Endothelial cell of umbilical vein (primary cell): Measurements from ENCODE around the gene GAB2. TPM values are rescaled to one million over a fixed set of nuclear protein-coding genes. Genes with fewer than 3 reads are reported as not detected.
A peak's percentile ranks its signal among the peaks of the same experiment; 100 is the strongest.

Experiments used
- BruUV-seq: library from RNA; stranded (reverse); fragments of 400-500 nt; replicated peaks from 2 replicates; lab custom pipeline; 2021; lab: Mats Ljungman, UMichigan
- CTCF ChIA-PET: fragments of 300-600, 350-600 bp; sonication (Branson Sonifier 250); formaldehyde crosslinking; loops from one replicate; lab custom pipeline; 2021; ENCODE audit warnings: antibody characterized with exemption, inconsistent platforms; lab: Charles Lee
- POLR2A ChIA-PET: fragments of 300-600, 350-600 bp; sonication (Branson Sonifier 250); formaldehyde crosslinking; loops from one replicate; lab custom pipeline; 2021; ENCODE audit warnings: antibody characterized with exemption, inconsistent platforms; lab: Charles Lee
- DNase-seq: peaks from one replicate; pipeline ENCODE4 v3.0.0-alpha.2; 2011; ENCODE audit warnings: low read depth, low spot score
- FAIRE-seq: peaks from 2 replicates; lab custom pipeline; 2011; peaks lifted over from hg19 to GRCh38; lab: Jason Lieb, UNC
- H2AFZ ChIP-seq: 2 replicates; pipeline ENCODE4 v1.6.0; 2012; ENCODE audit warnings: low read depth, low read length, control low read depth, inconsistent platforms
- H3K27ac ChIP-seq: 2 replicates; pipeline ENCODE4 v1.5.1; 2011; ENCODE audit warnings: low read depth, mild to moderate bottlenecking, control low read depth, low read length, moderate library complexity; ENCODE audit not compliant: insufficient read depth
- H3K27me3 ChIP-seq, 2 experiments: 2 replicates each; pipeline versions ENCODE4 v1.6.0 to v1.6.1; 2011; ENCODE audit warnings: low read length in 2 of 2, mixed read lengths in 1 of 2; ENCODE audit not compliant: control insufficient read depth in 2 of 2, insufficient read depth in 2 of 2
- H3K36me3 ChIP-seq, 2 experiments: 2 replicates in 1 of 2; 3 replicates in 1 of 2; pipeline ENCODE4 v1.5.1; 2011; ENCODE audit warnings: low read length in 2 of 2, mild to moderate bottlenecking in 1 of 2, moderate library complexity in 1 of 2; ENCODE audit not compliant: control insufficient read depth in 2 of 2, insufficient read depth in 2 of 2; ENCODE audit errors: extremely low read depth in 1 of 2
- H3K4me1 ChIP-seq: 3 replicates; pipeline ENCODE4 v1.5.1; 2011; ENCODE audit warnings: mild to moderate bottlenecking, low read length; ENCODE audit not compliant: control insufficient read depth, insufficient read depth; ENCODE audit errors: extremely low read depth
- H3K4me2 ChIP-seq: 2 replicates; pipeline ENCODE4 v1.6.1; 2011; ENCODE audit warnings: low read length, control low read depth, mixed read lengths; ENCODE audit not compliant: insufficient read depth
- H3K4me3 ChIP-seq, 3 experiments: fragments of 200-600 bp in 1 of 3; sonication (generic), shearing (Covaris generic) in 1 of 3; replicated peaks in 1 of 3; 2 replicates each; pipeline ENCODE4 v1.5.1; 2011 to 2016; ENCODE audit warnings: control low read depth in 3 of 3, low read length in 3 of 3, mild to moderate bottlenecking in 2 of 3, inconsistent platforms in 1 of 3, low read depth in 1 of 3, moderate library complexity in 1 of 3; ENCODE audit not compliant: insufficient read depth in 1 of 3
- H3K79me2 ChIP-seq: 2 replicates; pipeline ENCODE4 v1.6.0; 2012; ENCODE audit warnings: low read length, inconsistent platforms; ENCODE audit not compliant: control insufficient read depth, insufficient read depth
- H3K9ac ChIP-seq: replicated peaks from 2 replicates; pipeline ENCODE3; 2011; ENCODE audit warnings: low read length, control low read depth; ENCODE audit not compliant: insufficient read depth; ENCODE audit errors: extremely low read depth
- H3K9me1 ChIP-seq: replicated peaks from 3 replicates; pipeline ENCODE4 v1.6.0; 2011; ENCODE audit warnings: mild to moderate bottlenecking, low read length; ENCODE audit not compliant: control insufficient read depth, insufficient read depth; ENCODE audit errors: extremely low read depth
- H3K9me3 ChIP-seq: replicated peaks from 2 replicates; pipeline ENCODE4 v1.5.1; 2012; ENCODE audit warnings: low read length, inconsistent platforms; ENCODE audit not compliant: control insufficient read depth, insufficient read depth
- H4K20me1 ChIP-seq: replicated peaks from 2 replicates; pipeline ENCODE3; 2011; ENCODE audit warnings: mild to moderate bottlenecking, low read length; ENCODE audit not compliant: control insufficient read depth, insufficient read depth; ENCODE audit errors: extremely low read depth
- EZH2 ChIP-seq: IDR thresholded peaks from 2 replicates; pipeline ENCODE4 v1.6.1; 2012; ENCODE audit warnings: borderline replicate concordance, low read depth, mild to moderate bottlenecking, moderate library complexity, low read length, inconsistent platforms; ENCODE audit not compliant: severe bottlenecking
- FOS ChIP-seq: IDR thresholded peaks from 2 replicates; pipeline ENCODE4 v1.6.1; 2011; ENCODE audit warnings: mild to moderate bottlenecking, low read length, moderate library complexity, borderline replicate concordance; ENCODE audit not compliant: insufficient read depth
- GATA2 ChIP-seq: IDR thresholded peaks from 2 replicates; pipeline ENCODE4 v1.7.0; 2011; ENCODE audit warnings: low read depth, mild to moderate bottlenecking, moderate library complexity, mixed read lengths, low read length; ENCODE audit not compliant: insufficient read length, insufficient read depth
- JUN ChIP-seq: IDR thresholded peaks from 2 replicates; pipeline ENCODE4 v1.6.1; 2011; ENCODE audit warnings: borderline replicate concordance, low read depth; ENCODE audit not compliant: insufficient read length, insufficient read depth
- POLR2AphosphoS5 ChIP-seq: IDR thresholded peaks from 2 replicates; pipeline ENCODE4 v1.6.1; 2012; ENCODE audit warnings: low read depth, mild to moderate bottlenecking, control low read depth, low read length, moderate library complexity; ENCODE audit not compliant: insufficient read depth
- dilution Hi-C: fragments of 300-500 bp; cut with MboI; formaldehyde crosslinking; loops from one replicate; pipeline ENCODE4 v1.15.0; 2019; ENCODE audit warnings: low sequenced_read_pairs; ENCODE audit not compliant: extremely low pct_ligation_motif_present
- intact Hi-C: fragments of 100-400 bp; cut with micrococcal nuclease; formaldehyde crosslinking; loops from one replicate; pipeline ENCODE4 v1.10.0; 2022
- polyA plus RNA-seq, 4 experiments: library from polyadenylated mRNA; depleted of rRNA in 3 of 4; stranded (reverse) in 3 of 4; unstranded in 1 of 4; fragments of >200 nt; gene quantifications; 2 replicates each; pipeline versions ENCODE4 v1.2.1 to v1.2.3, GENCODE V29; 2011 to 2012; ENCODE audit warnings: missing spikeins in 1 of 4
- total RNA-seq: library from RNA; stranded (reverse); gene quantifications from 2 replicates; pipeline ENCODE4 v1.2.3, GENCODE V29; 2021
- TF ChIP-seq, protein P1 (sequence below), 2 donors: IDR thresholded peaks; 1 replicate in 1 of 2; 2 replicates in 1 of 2; pipeline ENCODE4 v1.5.1; 2011; ENCODE audit warnings: low read length in 2 of 2, mild to moderate bottlenecking in 2 of 2, moderate library complexity in 2 of 2, control low read depth in 1 of 2, inconsistent platforms in 1 of 2, low read depth in 1 of 2; ENCODE audit not compliant: insufficient read depth in 1 of 2; ENCODE audit errors: extremely low read depth in 1 of 2

Gene GAB2
- total and polyA plus RNA-seq, 2 donors (not counting 3 experiments of a cell fraction or from before 2014, with no cell fraction given), result 19.6 to 39.6 TPM

DNA sequence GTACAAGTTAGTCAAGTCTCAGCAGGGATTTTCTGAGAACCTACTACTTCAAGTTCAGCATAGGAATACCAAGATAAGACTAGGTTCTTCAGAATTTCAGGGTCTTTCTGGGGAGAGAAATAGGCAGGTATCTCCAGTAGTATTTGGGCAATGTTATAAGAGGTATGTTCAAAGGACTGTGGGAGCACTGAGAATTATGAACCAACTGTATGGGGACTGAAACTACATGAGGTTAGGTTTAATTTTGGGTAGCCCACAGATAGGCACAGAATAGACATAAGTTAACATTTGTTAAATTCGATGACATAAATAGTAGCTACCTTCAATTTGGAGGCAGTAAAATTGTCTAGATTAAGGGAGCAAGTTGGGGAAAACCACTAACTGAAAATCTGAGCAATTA, 9.2 kb upstream of the GAB2 start:
- no peaks in the 10 kb centered on the region for H3K9me3 ChIP-seq
- H3K9me1 ChIP-seq, result no peaks in the 10 kb centered on the region
- no peaks in the 10 kb centered on the region for H3K27me3 ChIP-seq
- intact Hi-C loops, result no loop called here
- no peak overlapping the region for H3K9ac ChIP-seq
- TF ChIP-seq, protein P1, sequence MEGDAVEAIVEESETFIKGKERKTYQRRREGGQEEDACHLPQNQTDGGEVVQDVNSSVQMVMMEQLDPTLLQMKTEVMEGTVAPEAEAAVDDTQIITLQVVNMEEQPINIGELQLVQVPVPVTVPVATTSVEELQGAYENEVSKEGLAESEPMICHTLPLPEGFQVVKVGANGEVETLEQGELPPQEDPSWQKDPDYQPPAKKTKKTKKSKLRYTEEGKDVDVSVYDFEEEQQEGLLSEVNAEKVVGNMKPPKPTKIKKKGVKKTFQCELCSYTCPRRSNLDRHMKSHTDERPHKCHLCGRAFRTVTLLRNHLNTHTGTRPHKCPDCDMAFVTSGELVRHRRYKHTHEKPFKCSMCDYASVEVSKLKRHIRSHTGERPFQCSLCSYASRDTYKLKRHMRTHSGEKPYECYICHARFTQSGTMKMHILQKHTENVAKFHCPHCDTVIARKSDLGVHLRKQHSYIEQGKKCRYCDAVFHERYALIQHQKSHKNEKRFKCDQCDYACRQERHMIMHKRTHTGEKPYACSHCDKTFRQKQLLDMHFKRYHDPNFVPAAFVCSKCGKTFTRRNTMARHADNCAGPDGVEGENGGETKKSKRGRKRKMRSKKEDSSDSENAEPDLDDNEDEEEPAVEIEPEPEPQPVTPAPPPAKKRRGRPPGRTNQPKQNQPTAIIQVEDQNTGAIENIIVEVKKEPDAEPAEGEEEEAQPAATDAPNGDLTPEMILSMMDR (IDR thresholded peaks at IDR 0.05; ENCODE audit: extremely low read depth in 1 of 2, insufficient read depth in 1 of 2, low read depth in 1 of 2, low read length in 2 of 2), result no peak
- no peak for TF ChIP-seq POLR2AphosphoS5
- TF ChIP-seq JUN, result no peak
- no peak for TF ChIP-seq EZH2
- no peak for TF ChIP-seq FOS
- TF ChIP-seq GATA2, result no peak
- no TSS peak for BruUV-seq
- POLR2A ChIA-PET, result no interaction called here
- dilution Hi-C loops, result no loop called here
- H3K4me3 ChIP-seq, result no peak overlapping the region
- no peaks in the 10 kb centered on the region for H4K20me1 ChIP-seq
- H3K27ac ChIP-seq, result no peak overlapping the region
- no peak overlapping the region for H3K4me2 ChIP-seq
- no peaks in the 10 kb centered on the region for H3K36me3 ChIP-seq
- H3K79me2 ChIP-seq, result no peaks in the 10 kb centered on the region
- CTCF ChIA-PET, result interaction anchor here (0.6 to 6.3 kb wide), 2 partner anchors 9 to 16 kb away, joined by 3 to 100 read pairs; partner anchors contain the start of gene GAB2
- peak; percentile 33 for FAIRE-seq
- no peak overlapping the region for H2AFZ ChIP-seq
- DNase-seq, result no peak
- peaks cover 10% of the 10 kb centered on the region for H3K4me1 ChIP-seq
